Activated CD8-positive, alpha-beta T cell treated with anti-CD3 and anti-CD28 coated beads for 36 hours (primary cell): ENCODE results near the gene LRRC7. TPM values are rescaled to one million over a fixed set of nuclear protein-coding genes. Genes with fewer than 3 reads are reported as not detected.

ENCODE experiments used
- ATAC-seq: fragments of 200-7000 bp; cut with Tn5 transposase; one replicate; pipeline ENCODE4 v1.10.0; 2021; ENCODE audit warnings: mild to moderate bottlenecking, moderate library complexity
- CTCF ChIA-PET: fragments of 350-600 bp; sonication (Branson Sonifier 250); formaldehyde crosslinking; loops from one replicate; lab custom pipeline; 2021; ENCODE audit warnings: antibody characterized with exemption; lab: Charles Lee
- POLR2A ChIA-PET: fragments of 350-600 bp; sonication (Branson Sonifier 250); formaldehyde crosslinking; loops from one replicate; lab custom pipeline; 2021; ENCODE audit warnings: antibody characterized with exemption; lab: Charles Lee
- DNase-seq: peaks from one replicate; pipeline ENCODE4 v3.0.0-alpha.2; 2020
- H3K27ac Mint-ChIP-seq: one replicate; pipeline ENCODE4 v1.8.0; 2021; ENCODE audit warnings: mild to moderate bottlenecking, mixed read lengths
- H3K27me3 Mint-ChIP-seq: one replicate; pipeline ENCODE4 v1.8.0; 2021; ENCODE audit warnings: mixed read lengths
- H3K36me3 Mint-ChIP-seq: one replicate; pipeline ENCODE4 v1.8.0; 2021; ENCODE audit warnings: low read depth, mixed read lengths
- H3K4me1 Mint-ChIP-seq: one replicate; pipeline ENCODE4 v1.8.0; 2021; ENCODE audit warnings: low read depth, mixed read lengths
- H3K4me3 Mint-ChIP-seq: one replicate; pipeline ENCODE4 v1.8.0; 2021; ENCODE audit warnings: mild to moderate bottlenecking, moderate library complexity, mixed read lengths
- H3K9me3 Mint-ChIP-seq: one replicate; pipeline ENCODE4 v1.8.0; 2021; ENCODE audit warnings: mixed read lengths
- intact Hi-C: fragments of 100-400 bp; cut with micrococcal nuclease; formaldehyde crosslinking; loops from one replicate; pipeline ENCODE4 v1.10.0; 2022
- total RNA-seq, 2 experiments: library from RNA; stranded (reverse); gene quantifications; one replicate each; pipeline ENCODE4 v1.2.3, GENCODE V29; 2021
- TF ChIP-seq, protein P1 (sequence below): fragments of 200-600 bp; IDR thresholded peaks from one replicate; pipeline ENCODE4 v1.8.0; 2022; ENCODE audit warnings: antibody characterized with exemption, mild to moderate bottlenecking

LRRC7 gene
- total RNA-seq, 2 experiments from 2014 or later = 0.27 to 0.29 TPM

- TF ChIP-seq, protein P1, sequence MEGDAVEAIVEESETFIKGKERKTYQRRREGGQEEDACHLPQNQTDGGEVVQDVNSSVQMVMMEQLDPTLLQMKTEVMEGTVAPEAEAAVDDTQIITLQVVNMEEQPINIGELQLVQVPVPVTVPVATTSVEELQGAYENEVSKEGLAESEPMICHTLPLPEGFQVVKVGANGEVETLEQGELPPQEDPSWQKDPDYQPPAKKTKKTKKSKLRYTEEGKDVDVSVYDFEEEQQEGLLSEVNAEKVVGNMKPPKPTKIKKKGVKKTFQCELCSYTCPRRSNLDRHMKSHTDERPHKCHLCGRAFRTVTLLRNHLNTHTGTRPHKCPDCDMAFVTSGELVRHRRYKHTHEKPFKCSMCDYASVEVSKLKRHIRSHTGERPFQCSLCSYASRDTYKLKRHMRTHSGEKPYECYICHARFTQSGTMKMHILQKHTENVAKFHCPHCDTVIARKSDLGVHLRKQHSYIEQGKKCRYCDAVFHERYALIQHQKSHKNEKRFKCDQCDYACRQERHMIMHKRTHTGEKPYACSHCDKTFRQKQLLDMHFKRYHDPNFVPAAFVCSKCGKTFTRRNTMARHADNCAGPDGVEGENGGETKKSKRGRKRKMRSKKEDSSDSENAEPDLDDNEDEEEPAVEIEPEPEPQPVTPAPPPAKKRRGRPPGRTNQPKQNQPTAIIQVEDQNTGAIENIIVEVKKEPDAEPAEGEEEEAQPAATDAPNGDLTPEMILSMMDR = no peak
- Mint-ChIP-seq H3K4me1 (no peaks in the 10 kb centered on the region), H3K4me3 (no peak overlapping the region), H3K27ac (no peak overlapping the region), H3K36me3 (no peaks in the 10 kb centered on the region), H3K27me3 (no peaks in the 10 kb centered on the region), H3K9me3 (peaks cover 2% of the 10 kb centered on the region)
- intact Hi-C loops = no loop called here
- POLR2A ChIA-PET = no interaction called here
- CTCF ChIA-PET = no interaction called here
- no peak for ATAC-seq
- no peak for DNase-seq
Observed at GRCh38 chr1:69524015-69524414, 43.7 kb upstream of the LRRC7 start.

DNA sequence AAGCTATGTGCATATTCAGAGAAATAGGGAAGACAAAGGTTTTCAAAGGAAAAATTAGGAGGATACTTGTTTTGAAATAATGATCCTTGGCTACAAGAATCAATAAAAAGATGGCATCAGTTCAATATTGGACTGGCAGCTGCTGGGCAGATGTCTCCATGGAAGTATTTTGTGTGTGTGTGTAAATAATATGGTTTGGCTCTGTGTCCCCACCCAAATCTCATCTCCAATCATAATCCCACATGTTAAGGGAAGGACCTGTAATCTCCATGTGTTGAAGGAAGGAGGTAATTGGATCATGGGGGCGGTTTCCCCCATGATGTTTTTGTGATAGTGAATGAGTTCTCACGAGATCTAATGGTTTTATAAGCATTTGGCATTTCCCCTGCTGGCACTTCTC is 40.4 kb upstream of the LRRC7 start:
- DNase-seq (no peak), ATAC-seq (no peak)
- no peaks in the 10 kb centered on the region for H3K27me3 Mint-ChIP-seq
- intact Hi-C loops = no loop called here
- H3K4me3 Mint-ChIP-seq = no peak overlapping the region
- ChIA-PET POLR2A (interaction anchor here (0.6 kb wide), 1 partner anchor 455 kb away, joined by 3 read pairs; no protein-coding TSS in a partner anchor), CTCF (no interaction called here)
- no peaks in the 10 kb centered on the region for H3K36me3 Mint-ChIP-seq
- H3K27ac Mint-ChIP-seq = no peak overlapping the region
- no peaks in the 10 kb centered on the region for H3K4me1 Mint-ChIP-seq
- H3K9me3 Mint-ChIP-seq = no peaks in the 10 kb centered on the region
- TF ChIP-seq, protein P1 = no peak

DNA sequence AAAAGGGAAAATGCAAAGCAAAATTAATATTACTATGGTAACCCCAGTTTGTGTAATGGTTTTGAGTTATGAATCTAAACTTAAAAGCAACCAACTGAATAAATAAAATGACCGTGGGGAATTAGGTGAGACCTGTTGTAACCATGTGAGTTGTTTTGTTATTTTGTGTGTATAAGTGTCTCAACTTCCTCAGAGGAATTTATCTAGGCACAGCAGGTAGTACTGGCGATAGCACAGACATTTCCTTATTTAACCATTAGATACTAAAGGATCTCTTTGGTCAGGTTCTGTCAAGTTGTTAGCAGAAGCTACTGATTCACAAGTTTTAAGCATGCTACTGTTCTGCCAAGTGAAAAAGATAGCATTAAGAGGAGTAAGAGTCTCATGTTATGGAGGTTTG is 39.3 kb upstream of the LRRC7 start:
- ChIA-PET POLR2A (no interaction called here), CTCF (no interaction called here)
- TF ChIP-seq, protein P1 = no peak
- ATAC-seq (no peak), DNase-seq (no peak)
- H3K4me1 Mint-ChIP-seq = no peaks in the 10 kb centered on the region
- no peaks in the 10 kb centered on the region for H3K27me3 Mint-ChIP-seq
- H3K9me3 Mint-ChIP-seq = no peaks in the 10 kb centered on the region
- intact Hi-C loops = no loop called here
- no peak overlapping the region for H3K4me3 Mint-ChIP-seq
- H3K36me3 Mint-ChIP-seq = no peaks in the 10 kb centered on the region
- no peak overlapping the region for H3K27ac Mint-ChIP-seq

GRCh38 chr1:69533343-69533742 is 34.4 kb upstream of the LRRC7 start:
- intact Hi-C loops = no loop called here
- Mint-ChIP-seq H3K27me3 (no peaks in the 10 kb centered on the region), H3K36me3 (no peaks in the 10 kb centered on the region), H3K4me1 (no peaks in the 10 kb centered on the region), H3K27ac (no peak overlapping the region), H3K9me3 (peaks cover 2% of the 10 kb centered on the region), H3K4me3 (no peak overlapping the region)
- ATAC-seq = no peak
- ChIA-PET CTCF (no interaction called here), POLR2A (no interaction called here)
- TF ChIP-seq, protein P1 = no peak
- DNase-seq = no peak

GRCh38 chr1:69534829-69535228 is 32.9 kb upstream of the LRRC7 start:
- ATAC-seq = no peak
- intact Hi-C loops = no loop called here
- Mint-ChIP-seq H3K27me3 (no peaks in the 10 kb centered on the region), H3K27ac (no peak overlapping the region), H3K9me3 (peaks cover 7% of the 10 kb centered on the region), H3K4me1 (no peaks in the 10 kb centered on the region), H3K4me3 (no peak overlapping the region), H3K36me3 (no peaks in the 10 kb centered on the region)
- no peak for DNase-seq
- ChIA-PET CTCF (no interaction called here), POLR2A (no interaction called here)
- TF ChIP-seq, protein P1 = no peak
